Anterior cingulate cortex (tissue), 58 donors: Measurements from ENCODE around the gene PGAP1.

Experiments
- DNase-seq, 58 donors: peaks; one replicate each; lab custom pipeline; 2025; lab: John Stamatoyannopoulos, UW

PGAP1 gene

GRCh38 chr2:196809260-196809659, 117.2 kb downstream of the PGAP1 start, which contains the start of gene C2orf66:
Gene C2orf66, minus strand, starts transcription at chr2:196809355. Its CDS starts 19 bp downstream, at chr2:196809336.
- no peak for DNase-seq

GRCh38 chr2:196808083-196808665, 118.3 kb downstream of the PGAP1 start:
- DNase-seq = no peak

- no peak for DNase-seq
These were observed 122.1 kb downstream of the PGAP1 start for GRCh38 chr2:196804381-196804780.

DNA sequence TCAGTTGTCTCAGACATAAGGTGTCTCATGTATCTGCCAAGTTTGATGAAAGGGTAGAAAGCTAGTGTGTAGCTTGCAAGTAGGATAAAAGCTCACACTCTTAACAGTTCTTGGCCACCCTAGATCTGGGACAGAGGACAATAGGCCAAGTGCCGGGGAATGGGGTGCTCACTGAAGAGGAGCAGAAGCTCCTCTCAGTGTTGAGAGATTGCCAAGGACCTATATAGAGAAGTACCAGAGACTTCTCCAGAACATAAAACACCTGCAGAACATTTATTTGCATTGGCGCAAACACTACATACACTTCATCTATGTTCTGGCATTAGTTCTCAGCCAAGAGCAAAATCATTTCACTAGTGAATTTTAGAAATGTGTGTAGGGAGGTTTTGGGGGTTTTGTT, 124.1 kb downstream of the PGAP1 start:
- DNase-seq = no peak

- no peak for DNase-seq
These were observed 124.7 kb downstream of the PGAP1 start for GRCh38 chr2:196801674-196802261.

DNA sequence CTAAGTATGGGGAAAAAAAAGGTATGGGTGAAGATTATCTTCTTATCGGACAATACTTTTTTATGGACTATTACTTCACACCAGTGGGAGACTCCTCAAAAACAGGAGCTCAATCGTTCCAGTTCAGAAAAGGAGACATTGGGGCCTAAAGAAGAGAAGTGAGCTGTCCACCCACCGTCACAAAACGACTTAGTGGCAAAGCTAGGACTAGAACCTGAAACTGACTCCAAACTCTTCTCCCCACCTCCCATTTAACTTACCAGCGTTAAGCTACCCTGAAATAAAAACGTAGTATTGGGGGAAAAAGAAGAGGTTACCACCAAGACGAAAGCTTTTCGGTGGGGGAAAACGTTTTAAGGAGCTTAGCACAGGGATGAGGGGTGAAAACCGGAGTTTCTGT, 127.5 kb downstream of the PGAP1 start:
- DNase-seq = no peak

DNA sequence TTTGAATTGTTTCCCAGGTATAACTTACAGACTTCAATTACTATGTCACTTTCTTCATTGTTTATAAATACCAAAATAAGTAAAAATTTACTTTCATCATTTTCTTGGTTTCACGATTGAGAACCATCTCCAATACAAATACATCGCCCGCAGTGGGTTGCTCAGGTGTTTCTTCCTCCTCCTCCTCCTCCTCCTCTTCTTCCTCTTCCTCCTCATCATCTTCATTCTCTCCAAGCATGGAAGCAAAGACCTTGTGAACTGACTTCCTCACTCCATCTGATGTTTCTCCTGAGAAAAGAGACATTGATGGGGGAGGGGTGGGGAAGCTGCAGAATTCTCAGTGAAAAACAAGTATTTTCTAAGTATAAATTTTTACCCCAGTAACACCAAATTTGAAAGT, 133.6 kb downstream of the PGAP1 start:
- no peak for DNase-seq

DNA sequence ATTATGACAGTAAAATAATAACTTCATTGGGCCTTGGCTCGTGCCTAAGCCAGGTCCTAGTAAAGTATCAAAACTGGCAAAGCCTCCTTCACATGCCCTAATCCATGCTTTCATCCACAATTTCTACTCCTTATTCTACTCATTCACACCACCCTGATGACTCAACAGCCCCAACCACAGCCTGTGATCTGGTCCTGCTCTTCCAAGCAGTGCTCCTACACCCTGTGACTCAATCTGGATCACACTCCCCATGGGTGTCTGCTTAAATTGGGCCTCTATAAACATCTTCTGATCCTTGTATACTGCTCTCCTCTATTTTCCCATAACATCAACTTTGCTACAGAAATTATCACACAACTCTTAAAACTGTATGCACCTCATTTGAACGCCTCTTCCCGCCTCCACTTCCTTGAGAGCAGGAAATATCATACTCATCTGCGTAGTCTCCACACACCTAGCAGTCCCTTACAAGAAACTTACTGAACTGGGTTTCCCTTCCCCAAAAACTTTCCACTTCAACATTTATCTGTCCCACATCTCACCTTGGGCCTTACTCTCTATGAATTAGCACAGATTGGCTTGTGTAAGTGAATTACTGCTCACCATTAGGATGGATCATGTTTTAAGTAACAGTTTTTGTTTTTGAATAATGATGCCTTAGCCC, 142.9 kb downstream of the PGAP1 start:
- DNase-seq = peak in 1 of 58 donors; percentile 2
